Choroid plexus epithelial cell (primary cell): ENCODE measurements around the gene KIF16B.

ENCODE experiments used
- DNase-seq: peaks from one replicate; pipeline ENCODE4 v3.0.0-alpha.2; 2010; ENCODE audit warnings: low read depth
- H3K4me3 ChIP-seq: 2 replicates; pipeline ENCODE4 v1.5.1; 2011; ENCODE audit warnings: low read depth, mild to moderate bottlenecking, control low read depth, low read length, moderate library complexity
- CTCF ChIP-seq: conservative IDR thresholded peaks from 2 replicates; pipeline ENCODE4 v1.5.1; 2011; ENCODE audit warnings: low read depth, mild to moderate bottlenecking, control low read depth, inconsistent platforms, low read length, moderate library complexity

Gene KIF16B

GRCh38 chr20:16580620-16581019 is 7.4 kb upstream of the KIF16B start:
- DNase-seq: no peak
- no peak for TF ChIP-seq CTCF

GRCh38 chr20:16580147-16580546 is 6.9 kb upstream of the KIF16B start:
- no peak for TF ChIP-seq CTCF
- peak; percentile 64 for DNase-seq

More at GRCh38 chr20:16580620-16581019, 7.4 kb upstream of the KIF16B start:
- no peak overlapping the region for H3K4me3 ChIP-seq

GRCh38 chr20:16576219-16576618 is 3.0 kb upstream of the KIF16B start:
- TF ChIP-seq CTCF: no peak
- H3K4me3 ChIP-seq: no peak overlapping the region
- no peak for DNase-seq

More at GRCh38 chr20:16580147-16580546, 6.9 kb upstream of the KIF16B start:
- H3K4me3 ChIP-seq: no peak overlapping the region

GRCh38 chr20:16575390-16576140 is 2.3 kb upstream of the KIF16B start:
- TF ChIP-seq CTCF: no peak
- H3K4me3 ChIP-seq: peak overlapping the region; percentile 70
- no peak for DNase-seq

- H3K4me3 ChIP-seq: peak overlapping the region; percentile 70
- no peak for TF ChIP-seq CTCF
- peak; percentile 83 for DNase-seq
Measured at GRCh38 chr20:16574656-16575355, 1.6 kb upstream of the KIF16B start.

GRCh38 chr20:16571333-16571732 is 1.9 kb downstream of the KIF16B start:
- no peak overlapping the region for H3K4me3 ChIP-seq
- DNase-seq: no peak
- no peak for TF ChIP-seq CTCF
